ENCODE results near the gene OR2T6. TPM values are rescaled to one million over a fixed set of nuclear protein-coding genes. Genes with fewer than 3 reads are reported as not detected.

The OR2T6 gene
- total RNA-seq, 1 experiment from 2014 or later, result not detected

GRCh38 chr1:248402748-248403147 lies 27.2 kb downstream of the OR2T6 start, which contains the start of gene OR2T1:
Gene OR2T1, plus strand, starts transcription at chr1:248403048. Its CDS starts 3,100 bp downstream, at chr1:248406148.
- Histone ChIP-seq H3K9me2 (ENCODE audit: insufficient read depth) (no peaks in the 10 kb centered on the region), H3F3A (ENCODE audit: insufficient read depth, low read depth) (no peaks in the 10 kb centered on the region), H3K4me3 (no peak within 1 kb of the TSS), H3K27ac (no peak within 1 kb of the TSS), H3K36me3 (ENCODE audit: low read depth) (no peaks in the 10 kb centered on the region), H3K9me3 (ENCODE audit: insufficient read depth, low read depth) (no peaks in the 10 kb centered on the region), H3K4me2 (no peak within 1 kb of the TSS), H3K79me2 (ENCODE audit: low read depth) (no peaks in the 10 kb centered on the region), H3K27me3 (ENCODE audit: insufficient read depth, low read depth) (no peaks in the 10 kb centered on the region), H3K4me1 (replicated peaks; ENCODE audit: insufficient read depth) (no peaks in the 10 kb centered on the region), H2AFZ (no peak within 1 kb of the TSS), H4K20me1 (ENCODE audit: insufficient read depth) (no peaks in the 10 kb centered on the region)
- DNase-seq, result no peak
- ChIA-PET CTCF (no interaction called here), POLR2A (ENCODE audit: unreplicated experiment) (no interaction called here)
- intact Hi-C loops (cut with micrococcal nuclease; ENCODE audit: unreplicated experiment), result no loop called here
- no peak for TF ChIP-seq CTCF (conservative IDR thresholded peaks at IDR 0.05)
- no peak for TF ChIP-seq EZH2 (IDR thresholded peaks at IDR 0.05; ENCODE audit: low read depth)
- BruUV-seq (replicated peaks), result no TSS peak

DNA sequence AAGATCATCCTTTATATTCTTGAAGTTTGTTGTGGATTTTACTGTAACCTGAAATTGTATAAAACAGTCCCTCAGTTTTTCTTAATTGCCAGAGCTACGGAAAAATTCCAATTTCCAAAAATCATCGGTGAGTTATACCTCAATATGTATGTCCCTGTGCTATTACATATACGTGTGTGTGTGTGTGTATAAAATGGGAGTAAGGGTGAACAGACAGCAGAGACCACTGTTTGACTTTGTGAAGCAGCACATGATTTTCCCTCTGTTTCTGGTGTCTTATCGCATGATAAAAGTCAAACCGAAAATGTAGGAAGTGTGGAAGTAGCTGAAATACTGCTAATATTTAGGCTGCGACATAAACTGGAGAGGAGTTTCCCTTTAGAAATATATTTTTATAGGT lies 28.5 kb downstream of the OR2T6 start:
- Histone ChIP-seq H3K27me3 (ENCODE audit: insufficient read depth, low read depth) (no peaks in the 10 kb centered on the region), H3K27ac (no peak overlapping the region), H3K4me3 (no peak overlapping the region), H2AFZ (no peak overlapping the region), H4K20me1 (ENCODE audit: insufficient read depth) (no peaks in the 10 kb centered on the region), H3K9me3 (ENCODE audit: insufficient read depth, low read depth) (no peaks in the 10 kb centered on the region), H3K4me1 (replicated peaks; ENCODE audit: insufficient read depth) (no peaks in the 10 kb centered on the region), H3K79me2 (ENCODE audit: low read depth) (no peaks in the 10 kb centered on the region), H3K4me2 (no peak overlapping the region), H3K36me3 (ENCODE audit: low read depth) (no peaks in the 10 kb centered on the region), H3F3A (ENCODE audit: insufficient read depth, low read depth) (no peaks in the 10 kb centered on the region), H3K9me2 (ENCODE audit: insufficient read depth) (no peaks in the 10 kb centered on the region)
- TF ChIP-seq EZH2 (IDR thresholded peaks at IDR 0.05; ENCODE audit: low read depth), result no peak
- no peak for TF ChIP-seq CTCF (conservative IDR thresholded peaks at IDR 0.05)
- no TSS peak for BruUV-seq (replicated peaks)
- CTCF ChIA-PET, result no interaction called here
- DNase-seq, result no peak
- intact Hi-C loops (cut with micrococcal nuclease; ENCODE audit: unreplicated experiment), result no loop called here
- POLR2A ChIA-PET (ENCODE audit: unreplicated experiment), result no interaction called here

GRCh38 chr1:248406721-248407692 lies 31.5 kb downstream of the OR2T6 start:
- TF ChIP-seq CTCF (conservative IDR thresholded peaks at IDR 0.05) (no peak), EZH2 (IDR thresholded peaks at IDR 0.05; ENCODE audit: low read depth) (no peak)
- Histone ChIP-seq H3K9me2 (ENCODE audit: insufficient read depth) (no peaks in the 10 kb centered on the region), H2AFZ (no peak overlapping the region), H3F3A (ENCODE audit: insufficient read depth, low read depth) (no peaks in the 10 kb centered on the region), H3K27me3 (ENCODE audit: insufficient read depth, low read depth) (no peaks in the 10 kb centered on the region), H3K27ac (no peak overlapping the region), H3K4me3 (no peak overlapping the region), H3K9me3 (ENCODE audit: insufficient read depth, low read depth) (no peaks in the 10 kb centered on the region), H3K79me2 (ENCODE audit: low read depth) (no peaks in the 10 kb centered on the region), H4K20me1 (ENCODE audit: insufficient read depth) (no peaks in the 10 kb centered on the region), H3K4me1 (replicated peaks; ENCODE audit: insufficient read depth) (no peaks in the 10 kb centered on the region), H3K4me2 (no peak overlapping the region), H3K36me3 (ENCODE audit: low read depth) (no peaks in the 10 kb centered on the region)
- intact Hi-C loops (cut with micrococcal nuclease; ENCODE audit: unreplicated experiment), result no loop called here
- no TSS peak for BruUV-seq (replicated peaks)
- ChIA-PET POLR2A (ENCODE audit: unreplicated experiment) (no interaction called here), CTCF (no interaction called here)
- DNase-seq, result no peak

All from PC-9 (cell line).